IPS DF 6.9 (cell line): ENCODE results near the gene ARL15.

Experiments used
- DNase-seq: peaks from one replicate; pipeline ENCODE4 v3.0.0-alpha.2; 2013; ENCODE audit warnings: low read depth, low spot score
- H3K27ac ChIP-seq: one replicate; pipeline ENCODE4 v1.5.1; 2013; ENCODE audit warnings: low read length, control low read depth
- H3K27me3 ChIP-seq: 2 replicates; pipeline ENCODE4 v1.6.1; 2013; ENCODE audit warnings: mild to moderate bottlenecking, low read length; ENCODE audit not compliant: control insufficient read depth, insufficient read depth
- H3K36me3 ChIP-seq: 2 replicates; pipeline ENCODE4 v1.6.1; 2013; ENCODE audit warnings: low read length; ENCODE audit not compliant: control insufficient read depth, insufficient read depth
- H3K4me1 ChIP-seq: 2 replicates; pipeline ENCODE4 v1.6.1; 2013; ENCODE audit warnings: low read length; ENCODE audit not compliant: control insufficient read depth, insufficient read depth
- H3K4me3 ChIP-seq: 2 replicates; pipeline ENCODE4 v1.5.1; 2013; ENCODE audit warnings: mild to moderate bottlenecking, low read length
- H3K9me3 ChIP-seq: 2 replicates; pipeline ENCODE4 v1.6.1; 2013; ENCODE audit warnings: low read length, inconsistent platforms; ENCODE audit not compliant: control insufficient read depth, insufficient read depth
- WGBS: extraction: QIAGEN DNeasy Blood & Tissue Kit; methylation state at CpG from one replicate; pipeline ENCODE4 v1.1.7; 2013; ENCODE audit warnings: mixed read lengths, missing lambda C conversion rate; ENCODE audit not compliant: insufficient read length, insufficient coverage; 5-methylcytosine and 5-hydroxymethylcytosine counted together

The ARL15 gene

DNA sequence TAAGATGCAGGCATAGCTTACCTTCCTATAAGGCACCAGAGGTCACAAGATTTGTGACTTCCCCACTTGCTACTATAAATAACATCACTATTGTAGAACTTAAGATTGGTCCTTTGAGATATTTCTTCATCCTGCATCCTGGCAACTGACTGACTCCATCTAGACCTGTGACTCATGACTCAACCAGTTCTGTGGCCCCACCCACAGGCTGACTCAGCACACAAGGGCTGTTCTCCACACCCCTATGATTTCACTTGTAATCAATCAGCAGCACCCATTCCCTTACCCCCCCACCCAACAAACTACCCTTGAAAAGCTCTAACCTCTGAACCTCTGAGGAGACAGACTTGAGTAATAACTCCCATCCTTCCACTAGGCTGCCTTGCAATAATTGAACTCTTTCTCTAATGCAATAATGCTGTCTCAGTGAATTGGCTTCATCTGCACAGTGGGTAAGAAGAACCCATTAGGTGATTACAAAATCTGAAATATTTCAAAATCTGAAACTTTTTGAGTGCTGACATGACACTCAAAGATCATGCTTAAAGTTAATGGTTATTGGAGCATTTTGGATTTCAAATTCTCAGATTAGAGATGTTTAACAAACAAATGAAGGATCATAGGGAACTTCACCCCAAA lies 296.7 kb downstream of the ARL15 start:
- peaks cover 3% of the 10 kb centered on the region; the same call in 1 of the 2 replicates for H3K4me1 ChIP-seq

GRCh38 chr5:54009828-54010227 lies 300.5 kb downstream of the ARL15 start:
- Histone ChIP-seq H3K4me1 (no peaks in the 10 kb centered on the region; the same call in 1 of the 2 replicates), H3K4me3 (no peak overlapping the region), H3K27ac (peak overlapping the region; percentile 55), H3K36me3 (no peaks in the 10 kb centered on the region), H3K9me3 (no peaks in the 10 kb centered on the region), H3K27me3 (no peaks in the 10 kb centered on the region)
- no peak for DNase-seq
- WGBS, result no CpG with 5 or more reads among the region's 2 CpGs

More for the DNA sequence above, 296.7 kb downstream of the ARL15 start:
- Histone ChIP-seq H3K36me3 (no peaks in the 10 kb centered on the region), H3K27me3 (no peaks in the 10 kb centered on the region), H3K9me3 (no peaks in the 10 kb centered on the region), H3K27ac (no peak overlapping the region), H3K4me3 (no peak overlapping the region)
- no peak for DNase-seq

- WGBS, result no CpG with 5 or more reads among the region's 1 CpG
- peak overlapping the region; percentile 55 for H3K27ac ChIP-seq
- H3K4me3 ChIP-seq, result no peak overlapping the region
These were observed 301.0 kb downstream of the ARL15 start for GRCh38 chr5:54009357-54009756.

GRCh38 chr5:54007827-54008777 lies 302.3 kb downstream of the ARL15 start:
- Histone ChIP-seq H3K27me3 (no peaks in the 10 kb centered on the region), H3K9me3 (no peaks in the 10 kb centered on the region), H3K36me3 (no peaks in the 10 kb centered on the region), H3K4me3 (no peak overlapping the region), H3K27ac (no peak overlapping the region), H3K4me1 (no peaks in the 10 kb centered on the region; the same call in 1 of the 2 replicates)
- WGBS, result no CpG with 5 or more reads among the region's 6 CpGs
- DNase-seq, result no peak

More at GRCh38 chr5:54009357-54009756, 301.0 kb downstream of the ARL15 start:
- no peaks in the 10 kb centered on the region; the same call in 1 of the 2 replicates for H3K4me1 ChIP-seq
- no peak for DNase-seq
- H3K27me3 ChIP-seq, result no peaks in the 10 kb centered on the region
- no peaks in the 10 kb centered on the region for H3K9me3 ChIP-seq
- no peaks in the 10 kb centered on the region for H3K36me3 ChIP-seq

GRCh38 chr5:54004697-54005096 lies 305.7 kb downstream of the ARL15 start:
- Histone ChIP-seq H3K4me1 (no peaks in the 10 kb centered on the region; the same call in 1 of the 2 replicates), H3K27ac (no peak overlapping the region), H3K4me3 (no peak overlapping the region), H3K9me3 (no peaks in the 10 kb centered on the region), H3K27me3 (no peaks in the 10 kb centered on the region), H3K36me3 (no peaks in the 10 kb centered on the region)
- WGBS, result no CpG with 5 or more reads among the region's 3 CpGs
- DNase-seq, result no peak

GRCh38 chr5:54002779-54003178 lies 307.6 kb downstream of the ARL15 start:
- DNase-seq, result no peak
- no peak overlapping the region for H3K4me3 ChIP-seq
- H3K4me1 ChIP-seq, result peaks cover 4% of the 10 kb centered on the region; the same call in 1 of the 2 replicates
- H3K27ac ChIP-seq, result no peak overlapping the region
- WGBS, result no CpG with 5 or more reads among the region's 1 CpG
- no peaks in the 10 kb centered on the region for H3K36me3 ChIP-seq
- no peaks in the 10 kb centered on the region for H3K27me3 ChIP-seq
- H3K9me3 ChIP-seq, result no peaks in the 10 kb centered on the region

DNA sequence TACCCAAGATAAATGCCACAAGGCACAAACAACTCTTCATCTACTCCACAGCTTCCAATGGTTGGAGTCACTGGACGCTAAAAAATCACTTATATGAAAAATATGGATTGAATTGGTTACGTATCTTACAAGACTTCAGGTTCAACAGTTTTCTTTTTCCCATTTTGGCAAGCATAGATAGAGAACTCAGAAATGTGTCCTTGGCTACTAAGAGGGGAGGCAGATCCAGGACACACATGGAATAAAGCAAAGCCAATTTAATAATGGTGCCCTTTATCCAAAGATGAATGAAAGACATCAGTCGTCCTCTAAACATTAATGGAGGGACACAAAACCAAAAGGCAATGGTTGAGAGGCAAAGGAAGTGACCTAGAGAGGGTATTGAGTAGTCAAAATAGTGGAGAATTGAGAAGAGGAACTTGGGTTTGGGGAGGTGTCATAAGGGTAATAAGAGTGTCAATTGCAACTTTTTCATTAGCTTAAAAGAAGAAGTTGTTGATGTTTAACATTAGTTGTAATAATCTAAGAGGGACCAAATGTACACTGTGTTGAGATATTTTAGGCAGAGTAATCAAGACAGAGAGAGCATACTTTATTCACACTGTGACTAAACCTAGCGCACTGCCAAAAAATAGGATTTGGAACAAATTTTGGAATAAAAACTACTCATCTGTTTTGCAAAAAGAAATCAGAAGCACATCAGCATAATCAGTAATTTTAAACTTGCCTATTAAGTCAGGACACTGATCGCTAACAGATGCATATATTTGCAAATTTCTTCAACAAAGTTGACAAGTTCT lies 308.2 kb downstream of the ARL15 start:
- Histone ChIP-seq H3K36me3 (no peaks in the 10 kb centered on the region), H3K4me1 (peaks cover 5% of the 10 kb centered on the region; the same call in 1 of the 2 replicates), H3K27me3 (no peaks in the 10 kb centered on the region), H3K4me3 (no peak overlapping the region), H3K27ac (no peak overlapping the region), H3K9me3 (no peaks in the 10 kb centered on the region)
- DNase-seq, result no peak
- WGBS, result no CpG with 5 or more reads among the region's 5 CpGs

GRCh38 chr5:54000011-54000410 lies 310.4 kb downstream of the ARL15 start:
- Histone ChIP-seq H3K4me3 (no peak overlapping the region), H3K27me3 (no peaks in the 10 kb centered on the region), H3K36me3 (no peaks in the 10 kb centered on the region), H3K9me3 (no peaks in the 10 kb centered on the region), H3K4me1 (peaks cover 5% of the 10 kb centered on the region; the same call in 1 of the 2 replicates), H3K27ac (no peak overlapping the region)
- WGBS, result no CpG with 5 or more reads among the region's 2 CpGs
- no peak for DNase-seq

- H3K36me3 ChIP-seq, result no peaks in the 10 kb centered on the region
- WGBS, result no CpG with 5 or more reads among the region's 5 CpGs
- DNase-seq, result no peak
- H3K4me3 ChIP-seq, result no peak overlapping the region
- peaks cover 5% of the 10 kb centered on the region; the same call in 1 of the 2 replicates for H3K4me1 ChIP-seq
- H3K27ac ChIP-seq, result no peak overlapping the region
- no peaks in the 10 kb centered on the region for H3K27me3 ChIP-seq
- H3K9me3 ChIP-seq, result no peaks in the 10 kb centered on the region
These were observed 312.4 kb downstream of the ARL15 start for GRCh38 chr5:53997736-53998627.
